ENCODE results near the gene OR10D3.

- TF ChIP-seq GATA2 (IDR thresholded peaks at IDR 0.05; ENCODE audit: low read depth, low read length) = no peak
- TF ChIP-seq GATA3 (IDR thresholded peaks at IDR 0.05; ENCODE audit: low read depth, low read length) = no peak
These were observed 42.3 kb downstream of the OR10D3 start for GRCh38 chr11:124225471-124225870.

Measured in SH-SY5Y (cell line).